ENCODE results near the gene ZMYM2.

GRCh38 chr13:19985219-19985556 lies 26.7 kb downstream of the ZMYM2 start:
- TF ChIP-seq CTCF (IDR thresholded peaks at IDR 0.05): no peak
- TF ChIP-seq POLR2AphosphoS5 (IDR thresholded peaks at IDR 0.05): no peak

Measured in upper lobe of left lung (tissue), 4 donors.